Activated CD8-positive, alpha-beta memory T cell treated with anti-CD3 and anti-CD28 coated beads for 1 hour (primary cell): ENCODE data around the gene GINS2.
A peak's percentile ranks its signal among the peaks of the same experiment; 100 is the strongest.

Experiments
- DNase-seq, 2 donors: peaks; one replicate each; pipeline ENCODE4 v3.0.0-alpha.2; 2020; ENCODE audit warnings: low read depth in 1 of 2; ENCODE audit errors: extremely low read depth in 1 of 2

GINS2 gene

DNA sequence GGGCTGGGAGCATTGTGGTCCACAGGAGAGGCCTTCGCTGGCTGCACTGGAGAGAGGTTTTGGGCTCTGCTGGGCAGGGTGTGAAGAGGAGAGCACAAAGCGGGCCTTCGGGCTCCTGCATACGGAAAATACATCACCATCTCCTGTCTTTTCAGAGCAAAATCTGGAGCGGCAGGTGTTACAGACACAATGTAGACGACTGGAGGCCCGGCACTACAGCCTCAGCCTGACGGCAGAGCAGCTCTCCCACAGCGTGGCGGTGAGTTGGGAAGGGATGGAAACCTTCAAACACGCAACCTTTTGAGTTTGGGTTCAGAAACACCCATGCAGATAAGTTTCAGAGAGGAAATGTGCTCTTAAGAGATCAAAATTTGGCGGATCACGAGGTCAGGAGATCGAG is 17.9 kb downstream of the GINS2 start:
- DNase-seq: no peak

DNA sequence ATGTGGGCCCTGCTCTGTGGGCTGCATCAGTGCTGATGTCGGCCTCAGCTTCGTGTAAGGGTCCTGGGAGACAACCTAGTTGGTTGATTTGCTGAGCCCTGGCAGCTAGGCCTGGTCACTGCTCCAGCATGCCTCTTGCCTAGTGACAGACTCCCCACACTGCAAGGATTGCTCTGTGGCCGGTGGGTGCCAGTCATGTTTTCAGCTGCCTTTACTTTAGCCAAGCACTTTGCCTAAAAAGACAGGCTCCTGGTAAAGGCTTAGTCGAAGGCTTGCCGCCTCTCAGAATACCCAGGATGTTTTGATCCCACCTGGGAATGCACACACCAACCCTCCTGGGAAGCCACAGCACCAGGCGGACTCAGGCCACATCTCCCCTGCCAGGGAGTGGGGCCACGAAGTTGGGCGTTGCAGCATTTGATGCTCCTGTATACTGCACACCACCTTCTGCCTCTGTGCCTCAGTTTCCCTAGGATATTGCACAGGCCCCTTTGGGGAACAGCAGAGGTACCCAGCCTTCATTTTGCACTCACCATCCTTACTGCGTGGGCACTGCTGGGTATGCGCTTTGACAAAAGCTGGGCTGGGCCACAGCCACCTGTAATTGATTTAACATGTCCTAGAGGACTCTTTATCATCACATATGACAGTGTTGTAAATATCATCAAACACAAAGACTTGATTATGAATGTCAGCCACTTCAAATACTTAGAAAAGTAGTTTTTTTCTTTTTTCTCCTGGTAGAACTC is 19.9 kb downstream of the GINS2 start:
- no peak for DNase-seq

DNA sequence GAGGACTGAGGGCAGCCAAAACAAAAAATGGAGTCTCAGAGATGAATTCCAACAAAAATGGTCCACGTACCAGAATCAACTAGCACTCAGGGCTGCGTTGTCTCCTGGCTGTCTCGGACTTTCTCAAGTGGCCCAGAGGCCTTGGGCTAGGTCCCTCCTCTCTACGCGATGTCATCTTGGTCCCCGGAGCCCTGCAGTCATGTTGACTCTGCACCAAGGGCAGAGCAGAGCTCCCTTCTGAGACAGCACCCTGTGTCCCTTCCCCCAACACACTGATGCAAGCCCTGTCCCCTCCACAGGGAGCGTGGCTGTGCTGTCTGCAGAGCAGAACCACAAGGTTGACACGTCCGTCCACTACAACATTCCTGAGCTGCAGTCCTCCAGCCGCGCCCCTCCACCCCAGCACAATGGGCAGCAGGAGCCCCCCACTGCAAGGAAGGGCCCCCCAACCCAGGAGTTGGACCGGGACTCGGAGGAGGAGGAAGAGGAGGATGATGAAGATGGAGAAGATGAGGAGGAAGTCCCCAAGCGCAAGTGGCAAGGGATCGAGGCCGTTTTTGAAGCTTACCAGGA is 20.8 kb downstream of the GINS2 start:
- no peak for DNase-seq

DNA sequence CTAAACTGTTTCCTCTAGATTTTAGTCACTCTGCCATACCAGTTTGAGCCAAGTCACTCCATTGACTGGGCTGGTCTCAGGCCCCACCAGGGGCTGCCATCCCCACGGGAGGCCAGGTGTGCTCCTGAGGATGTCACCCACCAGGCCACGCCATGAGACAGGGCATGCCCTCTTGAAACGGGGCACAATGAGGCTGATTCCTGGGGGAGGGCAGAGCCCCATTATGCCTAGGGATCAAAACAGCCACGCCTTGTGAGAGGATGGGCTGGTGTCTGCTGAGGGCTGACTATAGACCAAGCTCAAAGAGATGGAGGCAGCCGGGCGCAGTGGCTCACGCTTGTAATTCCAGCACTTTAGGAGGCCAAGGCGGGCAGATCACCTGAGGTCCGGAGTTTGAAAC is 21.5 kb downstream of the GINS2 start:
- no peak for DNase-seq

DNA sequence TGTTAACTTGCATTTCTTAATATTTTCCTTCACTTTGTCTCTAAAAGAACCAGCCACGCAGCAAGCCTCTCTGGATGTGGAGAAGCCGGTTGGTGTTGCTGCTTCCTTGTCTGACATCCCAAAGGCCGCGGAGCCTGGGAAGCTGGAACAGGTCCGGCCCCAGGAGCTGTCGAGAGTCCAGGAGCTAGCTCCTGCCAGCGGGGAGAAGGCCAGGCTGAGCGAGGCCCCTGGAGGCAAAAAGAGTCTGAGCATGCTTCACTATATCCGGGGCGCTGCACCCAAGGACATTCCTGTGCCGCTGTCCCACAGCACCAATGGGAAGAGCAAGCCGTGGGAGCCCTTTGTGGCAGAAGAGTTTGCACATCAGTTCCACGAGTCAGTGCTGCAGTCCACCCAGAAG is 22.8 kb downstream of the GINS2 start:
- DNase-seq: no peak

DNA sequence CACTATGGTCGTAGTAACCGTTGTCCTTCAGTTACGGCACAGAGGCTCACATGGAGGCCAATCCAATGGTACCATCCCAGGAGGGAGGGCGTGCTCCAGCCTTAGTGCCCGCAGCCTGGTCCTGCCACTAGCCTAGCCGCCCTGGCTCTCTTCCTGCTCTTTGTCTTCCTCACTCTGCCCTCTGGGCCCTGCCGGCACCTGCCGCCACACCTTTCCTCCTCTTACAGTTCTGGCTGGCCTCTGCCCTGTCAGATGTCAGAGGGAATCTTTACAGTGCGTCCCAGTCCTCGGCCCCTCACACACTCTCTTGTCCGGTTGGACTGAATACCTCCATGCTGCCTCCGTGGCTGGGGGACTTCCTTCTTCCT is 23.4 kb downstream of the GINS2 start:
- no peak for DNase-seq

DNA sequence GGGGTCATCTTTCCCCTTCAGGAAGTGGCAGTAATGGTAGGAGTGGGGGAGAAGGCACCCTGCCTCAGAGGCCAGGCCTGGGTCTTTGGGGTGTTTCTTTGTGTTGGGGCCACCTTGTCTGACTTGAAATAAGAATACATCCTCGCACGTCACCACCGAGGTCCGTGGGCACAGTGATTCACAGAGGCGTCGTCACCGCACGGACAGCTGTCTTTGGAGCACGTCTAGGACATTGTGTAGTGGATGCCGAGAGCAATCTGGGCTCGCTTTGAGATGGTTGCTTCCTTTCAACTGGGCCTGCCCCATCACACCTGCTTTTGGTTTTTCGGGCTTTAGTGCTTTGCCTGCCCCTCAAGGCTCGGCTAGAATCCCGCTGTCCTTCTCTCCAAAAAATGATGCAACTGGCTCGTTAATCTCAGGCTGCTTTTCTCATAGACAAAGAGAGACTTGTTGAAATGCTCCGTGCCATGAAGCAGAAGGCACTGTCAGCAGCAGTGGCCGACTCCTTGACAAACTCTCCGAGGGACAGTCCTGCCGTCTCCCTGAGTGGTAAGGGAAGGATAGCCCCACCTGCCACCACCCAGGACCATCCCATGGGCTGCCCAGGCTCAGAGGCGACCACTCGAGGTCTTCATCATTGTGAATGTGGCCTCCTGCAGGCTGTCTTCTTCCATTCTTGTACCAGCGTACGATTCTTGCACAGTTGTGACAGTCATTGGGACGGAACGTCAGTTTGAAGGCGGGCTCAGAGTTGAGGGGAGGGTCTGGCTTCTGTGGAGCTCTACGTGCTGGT is 24.0 kb downstream of the GINS2 start:
- DNase-seq: no peak

DNA sequence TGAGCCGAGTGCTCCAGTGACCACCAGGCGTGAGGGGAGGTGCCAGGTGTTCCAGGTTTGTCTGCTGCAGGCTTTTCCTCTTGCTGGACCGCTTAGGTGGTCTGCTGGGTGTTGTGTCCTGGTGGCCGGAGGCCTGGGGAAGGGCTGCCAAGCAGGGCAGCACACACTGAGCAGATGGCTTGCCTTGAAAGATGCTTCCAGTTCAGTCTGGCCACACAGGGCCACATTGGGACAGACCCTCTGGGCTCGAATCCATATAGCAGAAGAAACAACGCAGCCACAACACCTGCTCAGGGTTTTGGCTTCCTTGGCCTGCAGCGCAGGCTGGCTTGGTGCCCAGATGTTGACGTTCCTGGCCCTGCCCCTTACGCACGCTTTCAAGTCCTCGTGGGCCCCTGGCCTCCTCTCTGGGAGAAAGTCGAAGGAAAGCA is 24.8 kb downstream of the GINS2 start:
- DNase-seq: no peak

DNA sequence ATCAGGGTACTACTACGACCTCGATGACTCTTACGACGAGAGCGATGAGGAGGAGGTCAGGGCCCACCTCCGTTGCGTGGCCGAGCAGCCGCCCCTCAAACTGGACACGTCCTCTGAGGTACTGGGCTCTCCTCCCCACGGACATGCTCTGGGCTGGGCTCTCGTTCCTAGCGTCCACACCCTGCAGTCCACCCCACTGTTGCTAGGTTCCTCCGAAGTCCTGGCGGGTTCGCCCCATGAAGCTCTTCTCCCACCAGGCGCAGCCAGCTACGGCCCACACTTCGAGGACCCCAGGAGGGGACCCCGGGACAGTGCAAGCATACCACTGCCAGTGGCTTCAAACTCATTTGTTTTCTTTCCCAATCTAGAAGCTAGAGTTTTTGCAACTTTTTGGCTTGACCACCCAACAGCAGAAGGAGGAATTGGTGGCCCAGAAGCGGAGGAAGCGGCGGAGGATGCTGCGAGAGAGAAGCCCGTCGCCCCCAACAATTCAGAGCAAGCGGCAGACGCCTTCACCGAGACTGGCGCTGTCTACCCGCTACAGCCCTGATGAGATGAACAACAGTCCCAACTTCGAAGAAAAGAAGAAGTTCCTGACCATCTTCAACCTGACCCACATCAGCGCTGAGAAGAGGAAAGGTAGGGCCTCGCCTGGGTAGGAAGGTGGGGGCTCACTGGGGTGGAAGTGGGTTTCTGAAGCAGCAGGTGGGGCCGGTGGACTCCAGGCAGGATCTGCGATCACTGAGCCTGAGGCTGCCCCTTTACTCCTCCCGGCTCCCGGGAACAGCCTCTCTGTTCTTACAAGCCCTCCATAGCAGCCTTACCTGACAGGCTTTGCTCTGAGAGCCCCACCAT is 25.6 kb downstream of the GINS2 start:
- no peak for DNase-seq

DNA sequence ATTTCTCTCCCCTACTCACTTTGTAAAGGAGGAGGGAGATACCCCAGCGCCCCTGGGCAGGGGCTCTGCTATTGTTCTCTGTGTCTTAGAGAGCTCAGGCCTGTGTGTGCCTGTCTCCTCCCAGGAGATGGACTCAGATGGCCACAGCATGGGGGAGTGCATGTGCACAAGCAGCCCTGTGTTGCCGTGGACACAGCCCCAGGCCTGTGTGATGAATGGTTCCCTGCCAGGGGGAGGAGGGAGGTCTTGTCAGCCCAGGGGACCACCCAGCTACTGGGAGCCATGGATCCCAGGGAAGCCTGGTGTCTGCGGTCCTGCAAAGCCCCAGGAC is 26.3 kb downstream of the GINS2 start:
- no peak for DNase-seq

DNA sequence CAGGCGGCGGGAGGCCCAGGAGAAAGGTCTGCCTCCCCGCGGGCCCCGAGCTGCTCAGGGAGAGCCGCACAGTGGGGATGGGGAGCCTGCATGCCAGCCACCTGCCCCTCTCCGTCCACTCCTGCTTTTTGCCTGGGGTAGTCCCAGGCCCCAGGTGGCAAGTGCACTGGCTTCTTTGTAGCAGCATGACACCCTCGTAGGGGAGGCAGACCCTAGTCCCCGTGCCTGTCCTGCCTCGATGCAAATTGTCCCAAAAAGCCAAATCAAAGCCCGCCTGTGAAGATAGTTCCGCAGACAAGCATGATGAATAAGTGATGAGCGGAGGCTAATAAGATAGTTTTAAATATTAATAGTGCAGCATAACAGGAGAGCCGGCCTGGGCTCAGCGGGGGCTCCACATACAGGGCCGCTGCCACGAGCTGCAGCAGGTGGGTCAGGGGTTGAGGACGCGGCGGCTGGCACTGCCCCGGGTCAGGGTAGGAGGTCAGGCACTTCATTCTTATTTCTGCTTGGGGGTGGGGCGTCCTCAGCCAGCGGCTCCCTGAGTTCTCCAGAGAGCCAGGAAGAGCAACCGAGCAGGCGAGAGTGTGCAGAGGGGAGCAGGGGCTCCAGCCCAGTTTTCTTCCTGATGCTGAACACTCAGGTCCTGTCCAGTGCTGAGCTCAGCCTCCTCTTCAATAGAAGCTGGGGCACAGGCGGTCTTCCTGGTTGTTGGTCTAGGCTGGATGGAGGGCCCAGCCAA is 26.8 kb downstream of the GINS2 start:
- no peak for DNase-seq

DNA sequence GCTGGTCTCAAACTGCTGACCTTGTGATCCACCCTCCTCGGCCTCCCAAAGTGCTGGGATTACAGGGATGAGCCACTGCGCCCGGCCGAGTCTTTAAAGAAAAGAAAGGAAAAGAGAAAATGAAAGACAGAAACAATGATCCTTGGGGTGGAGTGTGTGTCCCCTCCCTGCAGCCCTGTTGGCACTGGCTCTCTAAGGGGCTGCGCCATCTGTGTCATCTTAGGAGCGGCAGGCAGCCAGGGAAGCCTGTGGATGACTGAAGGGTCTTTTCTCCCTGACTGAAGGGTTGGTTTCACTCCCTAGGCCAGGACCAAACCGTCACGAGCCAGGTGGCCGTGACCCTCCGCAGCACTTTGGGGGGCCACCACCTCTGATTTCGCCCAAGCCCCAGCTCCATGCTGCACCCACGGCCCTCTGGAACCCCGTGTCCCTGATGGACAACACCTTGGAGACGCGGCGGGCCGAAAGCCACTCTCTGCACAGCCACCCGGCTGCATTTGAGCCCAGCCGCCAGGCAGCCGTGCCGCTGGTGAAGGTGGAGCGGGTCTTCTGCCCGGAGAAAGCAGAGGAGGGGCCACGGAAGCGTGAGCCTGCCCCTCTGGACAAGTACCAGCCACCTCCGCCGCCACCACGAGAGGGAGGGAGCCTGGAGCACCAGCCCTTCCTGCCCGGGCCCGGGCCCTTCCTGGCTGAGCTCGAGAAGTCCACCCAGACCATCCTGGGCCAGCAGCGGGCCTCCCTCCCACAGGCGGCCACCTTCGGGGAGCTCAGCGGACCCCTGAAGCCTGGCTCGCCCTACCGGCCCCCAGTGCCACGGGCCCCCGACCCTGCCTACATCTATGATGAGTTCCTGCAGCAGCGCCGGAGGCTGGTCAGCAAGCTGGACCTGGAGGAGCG is 27.7 kb downstream of the GINS2 start:
- no peak for DNase-seq

DNA sequence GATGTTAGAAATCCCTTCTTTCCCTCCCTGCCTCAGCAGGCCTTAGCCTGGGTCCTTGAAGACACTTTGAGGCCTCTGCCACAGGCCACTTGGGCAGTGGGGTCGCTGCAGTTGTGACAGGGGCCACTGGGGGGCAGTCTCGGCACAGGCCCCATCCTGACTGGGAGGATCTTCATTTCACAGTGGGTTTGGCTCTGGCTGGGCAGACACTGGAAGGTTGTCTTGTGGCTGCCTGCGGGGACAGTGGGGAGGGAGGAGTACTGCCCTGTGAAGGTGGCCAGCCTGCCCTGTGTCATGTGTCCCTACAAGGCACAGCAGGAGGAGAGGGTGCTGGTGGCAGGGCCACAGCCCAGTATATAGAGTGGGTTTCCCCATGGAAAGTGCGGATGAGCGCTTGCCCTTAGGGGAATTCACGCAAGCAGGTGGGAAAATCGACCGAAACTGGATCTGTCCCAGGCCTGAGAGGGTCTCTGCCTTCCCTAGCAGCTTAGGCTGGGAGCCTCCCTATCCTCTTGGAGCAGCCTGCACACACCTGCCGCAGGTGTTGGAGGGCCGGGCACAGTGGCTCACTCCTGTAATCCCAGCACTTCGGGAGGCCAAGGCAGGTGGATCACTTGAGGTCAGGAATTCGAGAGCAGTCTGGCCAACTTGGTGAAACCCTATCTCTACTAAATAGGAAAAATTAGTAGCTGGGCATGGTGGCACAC is 28.8 kb downstream of the GINS2 start:
- DNase-seq: peak; percentile 14 to 40

DNA sequence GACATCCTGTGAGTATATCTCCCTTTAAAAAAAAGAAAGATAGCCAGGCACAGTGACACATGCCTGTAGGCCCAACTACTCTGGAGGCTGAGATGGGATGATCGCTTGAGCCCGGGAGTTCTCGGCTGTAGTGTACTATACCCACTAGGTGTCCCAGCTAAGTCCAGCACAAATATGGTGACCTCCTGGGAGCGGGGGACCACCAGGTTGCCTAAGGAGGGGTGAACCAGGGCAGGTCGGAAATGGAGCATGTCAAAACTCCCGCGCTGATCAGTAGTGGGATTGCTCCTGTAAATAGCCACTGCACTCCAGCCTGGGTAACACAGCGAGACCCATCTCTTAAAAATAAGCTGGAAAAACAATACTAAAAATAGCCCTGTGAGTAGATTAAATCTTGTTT is 29.4 kb downstream of the GINS2 start:
- no peak for DNase-seq

DNA sequence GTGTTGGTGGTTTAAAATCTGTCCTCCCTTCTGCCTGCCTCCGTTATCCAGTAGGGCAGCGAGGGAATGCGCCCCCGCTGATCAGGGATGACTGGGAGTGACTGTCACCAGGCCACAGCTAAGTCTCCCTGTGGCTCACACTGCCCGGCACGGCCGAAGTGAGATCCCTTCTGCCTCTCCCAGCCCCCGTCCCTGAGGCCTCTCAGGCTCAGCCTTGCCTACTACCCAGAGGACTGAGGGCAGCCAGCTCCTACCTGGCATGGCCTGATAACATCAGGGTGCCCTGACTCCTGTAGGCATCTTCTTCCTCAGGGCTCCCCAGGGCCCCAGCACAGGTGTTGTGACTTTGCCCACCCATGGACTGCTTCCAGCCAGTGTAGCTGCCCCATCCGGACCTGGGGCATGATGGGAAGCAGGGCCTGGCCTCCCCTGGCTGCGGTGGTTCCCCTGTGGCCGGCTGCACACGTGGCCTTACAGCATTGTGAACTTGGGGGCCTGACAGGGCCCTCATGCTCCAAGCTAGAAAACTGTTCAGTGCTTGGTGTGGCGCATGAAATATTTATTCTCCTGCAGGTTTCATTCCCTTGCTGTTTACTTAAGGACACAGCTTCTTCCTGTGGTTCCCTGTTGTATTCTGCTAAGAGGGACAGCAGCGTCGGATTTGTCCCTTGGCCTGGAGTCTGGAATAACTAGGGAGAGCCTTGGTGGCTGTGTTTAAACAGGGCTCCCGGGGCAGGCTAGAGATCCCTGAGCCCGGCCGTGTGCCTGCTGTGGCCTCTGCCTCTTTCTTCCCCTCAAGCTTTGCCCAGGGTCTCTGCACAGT is 30.0 kb downstream of the GINS2 start:
- DNase-seq: no peak

DNA sequence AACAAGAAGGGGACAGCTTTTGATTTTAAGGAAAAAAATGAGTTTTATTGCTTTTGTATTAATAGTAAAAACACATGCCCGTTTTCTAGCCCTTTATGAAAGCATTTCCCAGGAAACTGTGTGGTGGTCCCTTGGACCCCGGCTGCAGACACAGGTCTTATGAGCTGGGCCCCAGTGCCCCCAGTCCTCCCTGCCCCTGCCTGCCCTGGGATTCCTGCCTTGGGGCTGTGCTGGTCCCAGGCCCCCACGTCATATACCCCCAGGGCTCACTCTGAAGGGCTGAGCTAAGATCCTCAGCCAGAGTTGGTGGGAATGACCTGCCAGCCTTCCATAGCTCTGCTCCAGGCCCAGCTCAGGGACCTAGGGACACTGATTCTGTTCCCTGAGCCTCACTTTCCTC is 30.8 kb downstream of the GINS2 start:
- no peak for DNase-seq

DNA sequence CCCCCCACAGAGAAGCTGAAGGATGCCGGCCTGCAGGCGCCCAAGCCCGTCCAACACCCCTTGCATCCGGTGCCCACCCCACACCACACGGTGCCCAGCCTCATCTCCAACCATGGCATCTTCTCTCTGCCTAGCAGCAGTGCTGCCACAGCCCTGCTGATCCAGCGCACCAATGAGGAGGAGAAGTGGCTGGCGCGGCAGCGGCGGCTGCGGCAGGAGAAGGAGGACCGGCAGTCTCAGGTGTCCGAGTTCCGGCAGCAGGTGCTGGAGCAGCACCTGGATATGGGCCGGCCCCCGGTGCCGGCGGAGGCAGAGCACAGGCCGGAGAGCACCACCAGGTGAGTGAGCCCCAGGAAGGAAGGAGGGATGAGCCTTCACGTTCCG is 31.5 kb downstream of the GINS2 start:
- no peak for DNase-seq
